Measurements from ENCODE around the gene WT1.

GRCh38 chr11:32427935-32428664 is 7.2 kb downstream of the WT1 start:
- TF ChIP-seq CTCF (IDR thresholded peaks at IDR 0.05 in 2 of 3, conservative IDR thresholded peaks at IDR 0.05 in 1 of 3; ENCODE audit: control insufficient read depth in 2 of 3, extremely low read depth in 1 of 3, insufficient read depth in 1 of 3, low read depth in 3 of 3, low read length in 3 of 3), result no peak
- no peak for TF ChIP-seq USF2 (IDR thresholded peaks at IDR 0.05; ENCODE audit: borderline replicate concordance, low read depth, low read length)

Data from GM12878 (cell line).